Activated naive CD4-positive, alpha-beta T cell treated with anti-CD3 and anti-CD28 coated beads, Interleukin-2, amount 50 U/mL, for 24 hours (primary cell): Measurements from ENCODE around the gene DNAJB8.

Experiments used
- H3K27ac Mint-ChIP-seq: one replicate; pipeline ENCODE4 v1.8.0; 2021; ENCODE audit warnings: mild to moderate bottlenecking, mixed read lengths
- H3K27me3 Mint-ChIP-seq: one replicate; pipeline ENCODE4 v1.8.0; 2021; ENCODE audit warnings: mixed read lengths
- H3K36me3 Mint-ChIP-seq: one replicate; pipeline ENCODE4 v1.8.0; 2021; ENCODE audit warnings: mixed read lengths
- H3K4me1 Mint-ChIP-seq: one replicate; pipeline ENCODE4 v1.8.0; 2021; ENCODE audit warnings: mixed read lengths
- H3K4me3 Mint-ChIP-seq: one replicate; pipeline ENCODE4 v1.8.0; 2021; ENCODE audit warnings: mild to moderate bottlenecking, mixed read lengths
- H3K9me3 Mint-ChIP-seq: one replicate; pipeline ENCODE4 v1.8.0; 2021; ENCODE audit warnings: mixed read lengths

The DNAJB8 gene

GRCh38 chr3:128488991-128489673, 22.4 kb upstream of the DNAJB8 start:
- H3K27me3 Mint-ChIP-seq = peaks cover 38% of the 10 kb centered on the region
- H3K36me3 Mint-ChIP-seq = peaks cover 2% of the 10 kb centered on the region
- no peaks in the 10 kb centered on the region for H3K9me3 Mint-ChIP-seq
- no peak overlapping the region for H3K27ac Mint-ChIP-seq
- H3K4me3 Mint-ChIP-seq = peak overlapping the region; percentile 81
- peaks cover 24% of the 10 kb centered on the region for H3K4me1 Mint-ChIP-seq

- no peak overlapping the region for H3K27ac Mint-ChIP-seq
- H3K36me3 Mint-ChIP-seq = peaks cover 2% of the 10 kb centered on the region
- peak overlapping the region; percentile 75 for H3K4me3 Mint-ChIP-seq
- H3K4me1 Mint-ChIP-seq = peaks cover 28% of the 10 kb centered on the region
- peaks cover 41% of the 10 kb centered on the region for H3K27me3 Mint-ChIP-seq
- H3K9me3 Mint-ChIP-seq = no peaks in the 10 kb centered on the region
Measured at GRCh38 chr3:128488636-128488990, 21.9 kb upstream of the DNAJB8 start.

GRCh38 chr3:128487813-128488635, 21.3 kb upstream of the DNAJB8 start:
- peaks cover 2% of the 10 kb centered on the region for H3K36me3 Mint-ChIP-seq
- no peak overlapping the region for H3K27ac Mint-ChIP-seq
- H3K4me3 Mint-ChIP-seq = peak overlapping the region; percentile 91
- H3K27me3 Mint-ChIP-seq = peaks cover 44% of the 10 kb centered on the region
- H3K4me1 Mint-ChIP-seq = peaks cover 30% of the 10 kb centered on the region
- H3K9me3 Mint-ChIP-seq = no peaks in the 10 kb centered on the region

DNA sequence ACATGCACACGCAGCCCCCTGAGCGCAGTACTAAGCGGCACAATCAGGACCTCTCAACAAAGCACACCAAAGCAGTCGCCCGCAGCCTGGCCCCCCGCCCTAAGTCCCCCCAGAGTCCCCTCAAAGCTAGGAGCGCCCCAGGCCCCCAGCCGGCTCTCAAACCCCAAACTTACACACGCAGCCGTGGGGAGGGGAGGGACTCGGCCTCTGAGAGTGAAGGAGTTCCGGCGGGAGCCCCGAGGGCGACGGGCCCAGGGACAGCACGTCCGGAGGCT, 20.8 kb upstream of the DNAJB8 start:
- Mint-ChIP-seq H3K4me3 (peak overlapping the region; percentile 91), H3K9me3 (no peaks in the 10 kb centered on the region), H3K27me3 (peaks cover 47% of the 10 kb centered on the region), H3K27ac (peak overlapping the region; percentile 70), H3K36me3 (peaks cover 2% of the 10 kb centered on the region), H3K4me1 (peaks cover 32% of the 10 kb centered on the region)

GRCh38 chr3:128486681-128487537, 20.2 kb upstream of the DNAJB8 start:
- peak overlapping the region; percentile 91 for H3K4me3 Mint-ChIP-seq
- peaks cover 29% of the 10 kb centered on the region for H3K4me1 Mint-ChIP-seq
- peak overlapping the region; percentile 70 for H3K27ac Mint-ChIP-seq
- H3K27me3 Mint-ChIP-seq = peaks cover 49% of the 10 kb centered on the region
- no peaks in the 10 kb centered on the region for H3K9me3 Mint-ChIP-seq
- H3K36me3 Mint-ChIP-seq = peaks cover 2% of the 10 kb centered on the region

DNA sequence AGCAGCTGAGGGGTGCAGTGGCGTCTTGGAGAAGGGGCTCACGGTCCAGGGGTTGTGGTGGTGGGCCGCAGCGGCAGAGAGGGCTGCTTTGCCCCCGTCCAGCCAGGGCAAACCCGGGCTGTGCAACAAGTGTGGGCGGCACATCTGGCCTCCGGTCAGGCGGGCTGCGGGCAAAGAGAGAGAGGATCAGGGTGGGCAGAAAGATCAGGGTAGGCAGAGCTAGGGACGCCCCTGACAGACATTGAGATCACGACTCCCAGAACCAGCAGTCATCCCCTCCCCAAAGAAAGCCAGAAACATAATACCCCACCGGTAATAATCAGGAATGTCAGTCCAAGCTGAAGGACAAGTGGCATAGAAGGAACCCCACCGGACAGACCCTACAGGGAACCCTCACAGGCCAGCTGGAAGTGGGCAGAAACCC, 19.5 kb upstream of the DNAJB8 start:
- H3K4me3 Mint-ChIP-seq = peak overlapping the region; percentile 91
- H3K36me3 Mint-ChIP-seq = peaks cover 2% of the 10 kb centered on the region
- no peak overlapping the region for H3K27ac Mint-ChIP-seq
- H3K9me3 Mint-ChIP-seq = no peaks in the 10 kb centered on the region
- peaks cover 46% of the 10 kb centered on the region for H3K27me3 Mint-ChIP-seq
- peaks cover 24% of the 10 kb centered on the region for H3K4me1 Mint-ChIP-seq

DNA sequence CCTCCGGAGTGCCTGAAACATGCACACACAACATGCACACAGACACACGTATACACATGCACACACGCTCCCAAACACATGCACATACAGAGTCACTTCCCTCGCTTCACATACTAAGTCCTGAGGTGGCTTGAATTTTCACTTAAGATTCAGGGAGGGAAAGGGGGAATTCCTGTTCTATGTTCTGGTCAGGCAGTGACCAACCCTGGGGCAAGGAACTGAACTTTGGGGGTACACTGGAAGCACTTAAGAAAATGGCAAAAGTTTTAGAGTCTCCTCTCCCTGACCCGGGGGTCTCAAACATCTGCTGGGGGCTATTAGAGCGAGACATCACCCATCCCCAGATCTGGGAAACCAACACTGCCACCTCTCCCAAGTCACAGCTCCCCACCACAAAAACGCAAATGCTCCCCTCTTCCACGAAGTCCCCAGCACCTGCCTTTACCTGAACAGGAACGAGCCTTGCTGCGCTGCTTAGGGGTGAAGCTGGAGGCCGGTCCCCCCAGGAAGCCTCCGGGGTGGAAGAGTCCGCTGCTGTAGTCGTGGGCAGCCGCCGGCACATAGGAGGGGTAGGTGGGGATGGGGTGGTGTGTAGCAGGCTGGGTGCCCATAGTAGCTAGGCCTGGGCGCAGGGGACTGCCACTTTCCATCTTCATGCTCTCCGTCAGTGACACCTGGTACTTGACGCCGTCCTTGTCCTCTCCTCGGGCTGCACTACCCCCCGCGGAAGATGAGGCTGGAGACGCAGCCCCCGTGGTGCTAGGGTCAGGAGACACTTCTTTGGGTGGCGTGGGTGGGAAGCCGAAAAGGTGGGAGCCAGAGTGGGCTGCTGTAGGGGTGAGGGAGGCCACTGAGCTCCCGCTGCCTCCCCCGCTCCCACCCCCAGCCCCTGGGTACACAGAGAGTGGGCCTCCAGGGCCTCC, 18.9 kb upstream of the DNAJB8 start:
- peaks cover 24% of the 10 kb centered on the region for H3K4me1 Mint-ChIP-seq
- peak overlapping the region; percentile 91 for H3K4me3 Mint-ChIP-seq
- H3K9me3 Mint-ChIP-seq = no peaks in the 10 kb centered on the region
- peaks cover 47% of the 10 kb centered on the region for H3K27me3 Mint-ChIP-seq
- no peak overlapping the region for H3K27ac Mint-ChIP-seq
- peaks cover 2% of the 10 kb centered on the region for H3K36me3 Mint-ChIP-seq

GRCh38 chr3:128484404-128485281, 18.0 kb upstream of the DNAJB8 start:
- Mint-ChIP-seq H3K27me3 (peaks cover 43% of the 10 kb centered on the region), H3K4me3 (no peak overlapping the region), H3K4me1 (peaks cover 18% of the 10 kb centered on the region), H3K27ac (no peak overlapping the region), H3K9me3 (no peaks in the 10 kb centered on the region), H3K36me3 (peaks cover 2% of the 10 kb centered on the region)

- H3K9me3 Mint-ChIP-seq = no peaks in the 10 kb centered on the region
- peaks cover 44% of the 10 kb centered on the region for H3K27me3 Mint-ChIP-seq
- H3K4me3 Mint-ChIP-seq = peak overlapping the region; percentile 66
- H3K36me3 Mint-ChIP-seq = peaks cover 2% of the 10 kb centered on the region
- H3K4me1 Mint-ChIP-seq = peaks cover 17% of the 10 kb centered on the region
- no peak overlapping the region for H3K27ac Mint-ChIP-seq
Measured at GRCh38 chr3:128483657-128484403, 17.1 kb upstream of the DNAJB8 start.

DNA sequence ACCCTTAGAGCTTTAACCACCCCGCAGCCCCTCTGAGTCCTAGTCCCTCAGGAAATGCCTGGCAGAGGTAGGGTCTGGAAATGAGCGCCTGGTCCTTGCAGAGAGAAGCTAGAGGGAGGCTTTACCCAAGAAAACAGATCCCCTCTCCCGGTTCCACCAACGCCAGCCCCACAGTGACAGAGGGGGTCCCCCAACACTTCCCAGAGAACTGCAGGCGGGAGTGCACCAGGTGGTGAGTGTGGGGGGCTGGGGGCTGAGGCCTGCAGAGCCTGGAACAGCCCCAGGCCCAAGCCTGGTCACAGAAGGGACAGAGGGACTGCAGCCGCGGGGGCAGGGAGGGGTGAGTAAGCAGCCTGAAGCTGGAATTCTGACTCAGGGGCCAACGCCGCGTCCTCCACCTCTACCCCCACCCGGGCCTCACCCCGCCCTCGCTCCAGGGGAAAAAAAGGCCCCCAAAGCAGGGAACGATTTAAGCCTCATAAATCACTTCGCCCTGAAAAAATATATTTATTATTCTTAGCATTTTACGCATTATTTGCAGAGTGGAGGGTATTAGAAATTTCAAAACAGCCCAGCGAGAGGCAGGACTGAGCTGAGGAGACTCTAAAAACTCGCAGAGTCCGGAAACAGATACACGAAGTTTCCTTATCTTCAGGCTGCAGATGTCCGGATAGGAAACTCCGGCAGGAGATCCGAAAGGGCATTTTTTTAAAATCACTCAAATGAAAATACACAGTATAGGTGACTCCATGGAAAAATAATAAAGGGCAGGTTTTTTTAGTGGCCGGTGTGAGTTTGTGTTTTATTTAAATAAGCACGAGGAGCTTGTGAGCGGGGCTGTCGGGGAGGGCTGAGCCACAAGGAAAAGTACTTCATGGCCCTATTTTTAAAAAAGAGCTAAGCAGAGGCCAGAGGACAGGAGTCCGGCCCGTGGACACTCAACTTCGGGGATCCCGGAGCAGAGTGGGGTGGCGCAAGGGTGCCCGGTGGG, 16.3 kb upstream of the DNAJB8 start:
- peak overlapping the region; percentile 51 for H3K27ac Mint-ChIP-seq
- peak overlapping the region; percentile 66 for H3K4me3 Mint-ChIP-seq
- peaks cover 3% of the 10 kb centered on the region for H3K36me3 Mint-ChIP-seq
- peaks cover 47% of the 10 kb centered on the region for H3K27me3 Mint-ChIP-seq
- no peaks in the 10 kb centered on the region for H3K9me3 Mint-ChIP-seq
- H3K4me1 Mint-ChIP-seq = peaks cover 17% of the 10 kb centered on the region

GRCh38 chr3:128482175-128482574, 15.5 kb upstream of the DNAJB8 start:
- H3K4me3 Mint-ChIP-seq = no peak overlapping the region
- no peak overlapping the region for H3K27ac Mint-ChIP-seq
- peaks cover 1% of the 10 kb centered on the region for H3K36me3 Mint-ChIP-seq
- H3K27me3 Mint-ChIP-seq = peaks cover 49% of the 10 kb centered on the region
- peaks cover 13% of the 10 kb centered on the region for H3K4me1 Mint-ChIP-seq
- H3K9me3 Mint-ChIP-seq = no peaks in the 10 kb centered on the region

- H3K27ac Mint-ChIP-seq = no peak overlapping the region
- no peak overlapping the region for H3K4me3 Mint-ChIP-seq
- H3K27me3 Mint-ChIP-seq = peaks cover 47% of the 10 kb centered on the region
- no peaks in the 10 kb centered on the region for H3K9me3 Mint-ChIP-seq
- peaks cover 1% of the 10 kb centered on the region for H3K36me3 Mint-ChIP-seq
- H3K4me1 Mint-ChIP-seq = peaks cover 11% of the 10 kb centered on the region
Measured at GRCh38 chr3:128481438-128481942, 14.8 kb upstream of the DNAJB8 start.
